Measurements from ENCODE around the gene TMEM214.
A peak's percentile ranks its signal among the peaks of the same experiment; 100 is the strongest.

TMEM214 gene

GRCh38 chr2:27086090-27086723 is 53.4 kb downstream of the TMEM214 start:
- DNase-seq, result peak; percentile 97 to 98

DNA sequence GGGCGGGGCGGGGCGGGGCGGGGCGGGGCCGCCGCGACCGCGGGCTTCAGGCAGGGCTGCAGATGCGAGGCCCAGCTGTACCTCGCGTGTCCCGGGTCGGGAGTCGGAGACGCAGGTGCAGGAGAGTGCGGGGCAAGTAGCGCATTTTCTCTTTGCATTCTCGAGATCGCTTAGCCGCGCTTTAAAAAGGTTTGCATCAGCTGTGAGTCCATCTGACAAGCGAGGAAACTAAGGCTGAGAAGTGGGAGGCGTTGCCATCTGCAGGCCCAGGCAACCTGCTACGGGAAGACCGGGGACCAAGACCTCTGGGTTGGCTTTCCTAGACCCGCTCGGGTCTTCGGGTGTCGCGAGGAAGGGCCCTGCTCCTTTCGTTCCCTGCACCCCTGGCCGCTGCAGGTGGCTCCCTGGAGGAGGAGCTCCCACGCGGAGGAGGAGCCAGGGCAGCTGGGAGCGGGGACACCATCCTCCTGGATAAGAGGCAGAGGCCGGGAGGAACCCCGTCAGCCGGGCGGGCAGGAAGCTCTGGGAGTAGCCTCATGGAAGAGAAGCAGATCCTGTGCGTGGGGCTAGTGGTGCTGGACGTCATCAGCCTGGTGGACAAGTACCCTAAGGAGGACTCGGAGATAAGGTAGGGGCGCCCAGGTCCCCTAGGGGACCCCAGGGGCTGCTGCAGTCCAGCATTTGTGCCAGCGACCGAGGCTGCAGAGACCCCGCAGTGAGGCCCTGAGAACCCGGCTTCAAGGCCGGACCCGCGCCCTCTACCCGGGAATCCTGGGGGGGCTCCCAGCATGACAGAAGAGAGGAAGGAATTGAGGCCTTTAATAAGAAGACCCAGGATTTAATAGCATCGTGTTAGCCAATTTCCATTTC is 54.2 kb downstream of the TMEM214 start, which contains the start of gene KHK:
Gene KHK, plus strand, starts transcription at position 49 of the 870 bp plus-strand sequence. Its CDS starts 488 bp downstream, at position 537.
- no peak for DNase-seq

- no peak for DNase-seq
Measured at GRCh38 chr2:27087823-27088410, 55.2 kb downstream of the TMEM214 start.

GRCh38 chr2:27088634-27089033 is 55.9 kb downstream of the TMEM214 start:
- no peak for DNase-seq

- no peak for DNase-seq
Measured at GRCh38 chr2:27089111-27089954, 56.6 kb downstream of the TMEM214 start.

Data from CD4-positive, alpha-beta T cell treated with Interleukin-4 for 1 hour (primary cell).